HepG2 (cell line): ENCODE results near the gene OR8D1. TPM values are rescaled to one million over a fixed set of nuclear protein-coding genes. Genes with fewer than 3 reads are reported as not detected.

Source experiments
- MYPOP ChIP-seq: sonication (generic); formaldehyde crosslinking; IDR thresholded peaks from 2 replicates; pipeline ENCODE4 v1.8.1; 2023; ENCODE audit warnings: mild to moderate bottlenecking, moderate library complexity, missing genetic modification reagents
- SNAPC4 ChIP-seq: sonication (generic); formaldehyde crosslinking; IDR thresholded peaks from 2 replicates; pipeline ENCODE4 v1.4.0; 2020; ENCODE audit warnings: mild to moderate bottlenecking, missing genetic modification reagents
- ZBTB10 ChIP-seq: sonication (generic); formaldehyde crosslinking; IDR thresholded peaks from 2 replicates; pipeline ENCODE4 v1.4.0; 2020; ENCODE audit warnings: missing genetic modification reagents, borderline replicate concordance
- ZBTB37 ChIP-seq: sonication (generic); formaldehyde crosslinking; IDR thresholded peaks from 2 replicates; pipeline ENCODE4 v1.4.0; 2020; ENCODE audit warnings: mild to moderate bottlenecking, missing genetic modification reagents
- ZNF224 ChIP-seq: sonication (generic); formaldehyde crosslinking; IDR thresholded peaks from 2 replicates; pipeline ENCODE4 v1.5.0; 2020; ENCODE audit warnings: mild to moderate bottlenecking, missing genetic modification reagents
- ZNF850 ChIP-seq: sonication (generic); formaldehyde crosslinking; conservative IDR thresholded peaks from 2 replicates; pipeline ENCODE4 v1.9.0; 2021; ENCODE audit warnings: mild to moderate bottlenecking, missing genetic modification reagents
- polyA plus RNA-seq, 8 experiments: library from polyadenylated mRNA; depleted of rRNA in 3 of 8; stranded (reverse) in 7 of 8; unstranded in 1 of 8; fragments of >200 nt; fragmentation: Illumina TruSeq in 4 of 8; extraction: Trizol in 4 of 8; gene quantifications; 2 replicates each; pipeline versions ENCODE4 v1.2.1 to v1.2.3, GENCODE V29; 2011 to 2016; ENCODE audit warnings: low read depth in 4 of 8, missing spikeins in 1 of 8, mixed read lengths in 1 of 8; ENCODE audit not compliant: insufficient read depth in 1 of 8
- total RNA-seq, 5 experiments: library from RNA; depleted of rRNA; stranded (reverse); fragments of >200 nt; fragmentation: Illumina TruSeq; extraction: Trizol; gene quantifications; 2 replicates each; pipeline ENCODE4 v1.2.3, GENCODE V29; 2016; ENCODE audit warnings: low read depth in 1 of 5

Gene OR8D1
- total and polyA plus RNA-seq, 2 of the 13 experiments (the other 11 are each of a cell fraction or from before 2014, with no cell fraction given), result not detected

GRCh38 chr11:124313849-124314248 lies at the start of gene OR8D1 (continued):
- no peak for TF ChIP-seq SNAPC4
- TF ChIP-seq ZNF850 (CRISPR knock-in tag), result no peak
- no peak for TF ChIP-seq ZBTB37 (CRISPR knock-in tag)
- no peak for TF ChIP-seq MYPOP
- no peak for TF ChIP-seq ZBTB10 (CRISPR knock-in tag)
- no peak for TF ChIP-seq ZNF224 (CRISPR knock-in tag)
